Hematopoietic multipotent progenitor cell treated with erythropoietin and hydrocortisone succinate and interleukin-3 and kit ligand, for 8 days (in vitro differentiated cells): ENCODE results near the gene NPW.

ENCODE experiments used
- DNase-seq: peaks from one replicate; pipeline ENCODE4 v3.0.0-alpha.2; 2015

Gene NPW

DNA sequence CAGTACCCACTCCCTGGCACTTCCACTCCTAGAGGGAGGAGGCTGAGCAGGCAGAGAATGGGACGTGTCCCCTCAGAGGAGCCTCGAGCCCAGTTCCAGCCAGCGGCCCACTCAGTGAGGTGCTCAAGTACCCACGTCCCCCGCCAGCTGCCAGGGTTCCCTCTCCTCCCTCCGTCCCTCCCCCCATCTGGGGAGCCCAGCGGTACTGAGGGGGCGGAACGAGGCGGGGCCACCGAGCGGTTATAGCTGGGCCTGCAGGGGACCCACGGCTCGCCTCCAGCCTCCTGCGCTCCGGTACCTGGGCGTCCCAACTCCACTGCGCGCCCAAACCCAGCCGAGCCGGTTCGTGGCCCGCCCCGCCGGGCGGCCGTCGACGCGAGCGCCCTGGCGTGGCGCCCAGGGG is at the start of gene NPW:
Gene NPW, plus strand, starts transcription at position 268 of the 403 bp plus-strand sequence.
- no peak for DNase-seq

DNA sequence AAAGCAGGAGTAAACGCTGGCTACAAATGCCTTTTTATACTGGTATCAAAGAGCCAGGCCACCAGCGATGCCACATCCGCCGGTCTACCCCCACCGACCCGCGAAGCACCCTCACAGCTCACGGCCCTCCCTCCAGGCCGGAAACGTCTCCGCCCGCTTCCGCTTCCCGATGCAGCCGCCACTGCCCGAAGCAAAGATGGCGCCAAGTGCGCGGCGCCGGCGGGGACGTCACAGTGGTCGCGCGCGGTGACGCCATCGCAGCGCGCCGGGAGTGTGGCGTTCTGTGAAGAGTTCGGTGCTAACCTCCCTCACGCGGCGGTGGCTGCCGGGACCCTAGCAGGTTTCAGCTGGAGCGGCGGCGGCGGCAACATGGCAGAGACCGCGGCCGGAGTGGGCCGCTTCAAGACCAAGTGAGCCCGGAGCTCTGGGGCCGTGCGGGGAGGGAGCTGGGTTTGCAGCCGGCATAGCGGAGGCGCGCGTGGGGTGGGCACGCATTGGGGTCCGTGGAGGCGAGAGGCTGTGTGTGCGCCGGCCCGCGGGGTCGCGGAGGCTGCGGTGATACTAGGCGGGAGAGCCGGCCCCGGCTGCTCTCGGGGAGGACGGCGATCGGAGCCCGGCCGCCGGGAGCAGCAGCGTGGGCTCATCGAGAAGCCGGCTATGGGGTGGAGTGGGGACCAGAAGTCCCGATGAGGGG is 47.6 kb upstream of the NPW start, which contains the start of gene TBL3:
Gene TBL3, plus strand, starts transcription at position 258 of the 694 bp plus-strand sequence. Its CDS starts 112 bp downstream, at position 370.
- peak; percentile 93 for DNase-seq

DNA sequence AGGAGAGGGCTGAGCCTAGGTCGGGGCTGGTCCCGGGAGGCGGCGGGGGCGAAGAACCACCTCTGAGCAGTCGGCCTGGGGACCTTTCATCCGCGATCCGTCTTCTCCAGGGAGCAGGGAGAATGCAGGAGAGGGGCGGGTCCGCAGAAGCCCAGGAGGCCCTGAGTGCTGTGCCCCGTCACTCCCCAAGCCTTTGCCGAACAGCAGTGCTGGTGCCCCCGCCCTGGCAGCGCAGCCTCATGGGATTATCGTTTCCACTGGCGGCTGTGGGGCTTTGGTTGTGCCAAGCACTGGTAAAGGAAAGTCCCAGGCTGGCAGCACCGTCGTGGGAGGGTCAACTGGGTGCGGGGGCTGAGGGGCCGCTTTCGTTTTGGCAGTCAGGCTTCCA is 47.1 kb upstream of the NPW start:
- peak; percentile 56 for DNase-seq

DNA sequence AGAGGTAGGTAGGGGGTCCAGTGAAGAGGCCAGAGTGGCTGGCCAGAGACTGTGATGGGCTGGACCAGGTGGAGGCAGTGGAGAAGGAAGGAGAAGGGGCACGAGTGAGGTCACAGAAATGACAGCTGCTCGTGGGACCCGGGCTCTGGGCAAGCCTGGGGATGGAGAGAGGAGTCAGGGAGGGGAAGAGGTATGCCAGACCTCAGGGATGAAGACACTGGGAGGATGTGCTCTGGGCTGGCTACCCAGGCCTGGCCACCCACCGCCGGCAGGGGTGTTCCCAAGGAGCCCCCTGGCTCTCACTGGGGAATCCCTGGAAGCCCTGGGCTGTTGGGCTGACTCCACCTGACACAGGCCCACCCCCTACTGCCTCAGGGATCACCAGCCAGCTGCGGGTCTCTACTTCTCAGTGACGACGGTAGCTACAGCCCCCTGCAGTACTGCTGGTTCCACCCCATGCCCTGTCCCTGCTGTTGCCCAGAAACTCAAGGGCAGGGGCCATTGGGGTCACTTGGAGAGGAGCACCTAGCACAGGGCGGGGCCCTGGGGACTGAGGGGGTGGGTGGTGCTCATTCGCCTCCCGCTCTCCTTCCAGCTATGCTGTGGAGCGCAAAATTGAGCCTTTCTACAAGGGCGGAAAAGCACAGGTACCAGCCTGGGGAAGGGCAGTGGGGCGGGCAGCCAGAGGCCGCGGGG is 46.0 kb upstream of the NPW start:
- DNase-seq: no peak

DNA sequence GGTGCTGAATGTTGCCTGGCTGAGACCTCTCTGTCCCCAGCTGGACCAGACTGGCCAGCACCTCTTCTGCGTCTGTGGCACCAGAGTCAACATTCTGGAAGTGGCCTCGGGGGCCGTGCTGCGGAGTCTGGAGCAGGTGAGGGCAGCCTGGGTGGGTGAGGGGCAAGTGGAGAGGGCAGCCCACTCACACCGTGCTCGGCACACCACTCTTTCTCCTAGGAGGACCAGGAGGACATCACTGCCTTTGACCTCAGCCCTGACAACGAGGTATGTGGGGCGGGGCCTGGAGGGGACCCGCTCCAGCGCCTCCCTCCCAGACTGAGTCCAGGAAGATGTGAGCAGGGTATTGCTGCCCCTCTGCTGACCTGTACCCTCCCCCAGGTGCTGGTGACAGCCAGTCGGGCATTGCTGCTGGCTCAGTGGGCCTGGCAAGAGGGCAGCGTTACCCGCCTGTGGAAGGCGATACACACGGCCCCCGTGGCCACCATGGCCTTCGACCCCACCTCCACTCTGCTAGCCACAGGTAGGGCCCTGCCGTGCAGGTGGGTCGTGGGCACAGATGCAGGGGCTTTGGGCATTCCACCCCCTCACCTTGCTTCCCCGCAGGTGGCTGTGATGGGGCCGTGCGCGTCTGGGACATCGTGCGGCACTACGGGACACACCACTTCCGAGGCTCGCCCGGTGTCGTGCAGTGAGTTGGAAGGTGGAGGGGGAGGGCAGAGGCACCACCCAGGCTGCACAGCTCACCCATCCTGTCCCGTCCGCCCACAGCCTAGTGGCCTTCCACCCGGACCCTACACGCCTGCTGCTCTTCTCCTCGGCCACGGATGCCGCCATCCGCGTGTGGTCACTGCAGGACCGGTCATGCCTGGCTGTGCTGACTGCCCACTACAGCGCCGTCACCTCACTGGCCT is 45.2 kb upstream of the NPW start:
- no peak for DNase-seq

DNA sequence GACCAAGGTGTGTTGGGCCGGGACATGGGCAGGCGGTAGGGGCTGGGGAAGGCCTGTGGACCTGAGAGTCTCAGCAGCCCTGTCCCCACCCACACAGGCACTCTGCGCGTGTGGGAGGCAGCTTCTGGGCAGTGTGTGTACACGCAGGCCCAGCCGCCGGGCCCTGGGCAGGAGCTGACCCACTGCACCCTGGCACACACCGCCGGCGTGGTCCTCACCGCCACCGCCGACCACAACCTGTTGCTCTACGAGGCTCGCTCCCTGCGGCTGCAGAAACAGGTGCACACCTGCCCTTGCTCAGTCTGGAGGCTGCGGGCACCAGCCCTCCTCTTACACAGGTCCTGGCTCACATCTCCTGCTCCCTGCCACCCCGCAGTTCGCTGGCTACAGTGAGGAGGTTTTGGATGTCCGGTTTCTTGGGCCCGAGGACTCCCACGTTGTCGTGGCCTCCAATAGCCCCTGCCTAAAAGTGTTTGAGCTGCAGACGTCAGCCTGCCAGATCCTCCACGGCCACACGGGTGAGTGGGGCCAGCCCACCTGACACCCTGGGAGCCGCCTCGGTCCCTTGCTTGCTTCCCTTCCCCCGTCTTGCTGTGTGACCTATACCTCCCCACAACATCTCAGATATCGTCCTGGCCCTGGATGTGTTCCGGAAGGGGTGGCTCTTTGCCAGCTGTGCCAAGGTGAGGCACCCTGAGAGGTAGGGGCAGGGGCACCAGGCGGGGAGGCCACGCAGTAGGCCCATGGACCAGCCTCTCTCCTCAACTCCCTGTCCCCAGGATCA is 44.0 kb upstream of the NPW start:
- no peak for DNase-seq

DNA sequence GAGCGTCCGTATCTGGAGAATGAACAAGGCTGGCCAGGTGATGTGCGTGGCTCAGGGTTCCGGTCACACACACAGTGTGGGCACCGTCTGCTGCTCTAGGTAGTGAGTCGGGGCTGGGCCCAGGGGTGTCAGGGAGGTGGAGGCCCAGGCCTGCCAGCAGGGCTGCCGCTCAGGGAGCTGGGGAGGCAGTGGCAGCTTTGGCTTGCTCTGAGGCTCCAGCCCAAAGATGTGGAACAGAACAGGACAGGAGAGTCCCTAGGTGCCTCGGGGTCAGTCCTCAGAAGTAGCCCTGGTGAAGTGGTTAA is 43.4 kb upstream of the NPW start:
- DNase-seq: no peak

DNA sequence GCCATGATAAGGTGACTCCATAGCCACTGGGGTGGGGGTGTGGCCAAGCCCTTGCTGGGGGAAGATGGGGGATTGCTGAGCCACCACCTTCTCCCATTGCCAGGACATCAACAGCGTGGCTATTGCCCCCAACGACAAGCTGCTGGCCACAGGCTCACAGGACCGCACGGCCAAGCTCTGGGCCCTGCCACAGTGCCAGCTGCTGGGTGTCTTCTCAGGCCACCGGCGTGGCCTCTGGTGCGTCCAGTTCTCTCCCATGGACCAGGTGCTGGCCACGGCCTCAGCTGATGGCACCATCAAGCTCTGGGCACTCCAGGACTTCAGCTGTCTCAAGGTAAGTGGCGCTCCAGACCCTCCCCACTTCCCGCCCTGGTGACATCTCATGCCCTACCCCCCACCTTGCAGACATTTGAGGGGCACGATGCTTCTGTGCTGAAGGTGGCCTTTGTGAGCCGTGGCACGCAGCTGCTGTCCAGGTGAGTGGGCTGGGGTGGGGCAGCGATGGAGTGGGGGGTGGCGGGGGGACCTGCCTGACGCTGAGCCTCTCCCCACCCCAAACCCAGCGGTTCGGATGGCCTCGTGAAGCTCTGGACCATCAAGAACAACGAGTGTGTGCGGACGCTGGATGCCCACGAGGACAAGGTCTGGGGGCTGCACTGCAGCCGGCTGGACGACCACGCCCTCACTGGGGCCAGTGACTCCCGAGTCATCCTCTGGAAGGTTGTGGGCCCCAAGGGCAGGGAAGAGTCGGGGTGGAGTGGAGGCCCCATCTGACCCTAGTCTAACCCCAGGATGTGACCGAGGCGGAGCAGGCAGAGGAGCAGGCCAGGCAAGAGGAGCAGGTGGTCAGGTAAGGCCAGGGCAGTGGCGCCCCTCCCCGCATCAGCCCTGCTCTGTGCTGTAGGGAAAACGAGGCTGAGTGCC is 42.4 kb upstream of the NPW start:
- DNase-seq: no peak

DNA sequence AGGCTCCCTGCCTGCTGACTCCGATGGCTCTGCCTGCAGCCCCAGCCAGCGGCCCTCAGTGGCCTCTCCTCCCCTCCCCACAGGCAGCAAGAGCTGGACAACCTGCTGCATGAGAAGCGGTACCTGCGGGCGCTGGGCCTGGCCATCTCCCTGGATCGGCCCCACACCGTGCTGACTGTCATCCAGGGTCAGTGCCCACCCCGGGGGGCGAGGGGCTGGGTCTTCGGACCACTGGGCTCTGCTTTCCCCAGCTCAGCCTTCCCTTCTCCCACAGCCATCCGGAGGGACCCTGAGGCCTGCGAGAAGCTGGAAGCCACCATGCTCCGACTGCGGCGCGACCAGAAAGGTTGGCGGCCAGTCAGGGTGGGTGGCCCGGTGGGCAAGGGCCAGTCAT is 41.7 kb upstream of the NPW start:
- DNase-seq: no peak

DNA sequence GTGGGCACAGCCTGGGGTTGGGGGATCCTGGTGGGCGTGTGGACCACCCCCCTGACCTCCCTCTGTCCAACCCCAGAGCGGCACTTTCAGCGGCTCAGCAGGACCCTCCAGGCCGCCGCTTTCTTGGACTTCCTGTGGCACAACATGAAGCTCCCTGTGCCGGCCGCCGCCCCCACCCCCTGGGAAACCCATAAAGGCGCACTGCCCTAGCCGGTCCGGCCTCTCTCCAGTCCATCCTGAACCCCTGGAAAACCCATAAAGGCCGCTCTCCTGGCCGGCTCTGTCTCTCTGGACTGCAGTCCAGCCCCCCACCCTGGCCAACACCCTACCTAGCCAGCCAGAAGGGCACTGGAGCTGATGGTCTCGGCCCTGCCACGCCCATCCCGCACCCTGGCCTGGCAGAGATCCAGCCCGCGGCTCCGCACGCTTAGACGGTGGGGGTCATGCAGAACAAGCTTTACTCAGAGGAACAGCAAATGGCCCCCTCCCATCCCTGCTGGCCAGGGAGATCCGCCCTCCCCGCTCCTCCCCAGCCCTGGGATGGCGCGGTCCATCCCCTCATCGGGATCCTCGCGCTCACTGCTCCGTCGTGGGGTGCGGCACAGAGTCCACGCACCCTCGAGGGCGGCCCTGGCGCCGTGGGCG is 41.0 kb upstream of the NPW start:
- DNase-seq: no peak

DNA sequence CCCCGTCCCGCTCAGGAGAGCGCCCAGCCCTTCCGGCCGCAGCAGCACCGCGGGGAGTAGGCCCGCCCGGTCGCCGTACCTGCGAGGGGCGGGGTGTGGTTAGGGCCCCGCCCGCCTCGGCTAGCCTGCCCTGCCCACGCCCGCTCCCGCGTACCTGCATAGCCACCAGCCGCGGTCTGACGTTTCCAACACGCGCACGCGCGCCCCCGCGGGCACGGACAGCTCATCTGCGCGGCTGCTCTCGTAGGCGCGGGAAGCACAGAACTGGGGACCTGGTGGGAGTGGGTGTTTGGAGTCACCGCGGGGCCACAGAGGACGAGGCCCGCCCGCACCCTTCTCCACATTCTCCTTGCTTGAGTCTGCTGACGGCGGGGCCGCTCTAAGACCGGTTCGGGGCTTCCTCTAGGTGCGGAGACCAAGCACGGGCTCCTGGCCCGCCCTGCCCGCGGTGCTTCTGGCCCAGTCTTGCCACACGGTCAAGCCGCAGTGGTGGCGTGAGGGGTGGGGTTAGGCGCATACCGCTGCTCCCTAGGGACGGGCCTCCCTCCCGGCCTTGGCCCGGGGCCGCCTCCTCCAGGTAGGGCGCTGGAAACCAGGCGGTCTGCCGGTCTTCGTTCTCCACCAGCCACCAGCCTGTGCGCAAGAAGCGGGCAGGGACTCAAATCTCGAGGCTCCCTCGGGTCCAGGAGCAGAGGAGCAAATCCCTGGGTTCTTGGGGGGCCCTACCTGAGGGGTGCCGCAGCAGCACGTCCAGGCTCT is 40.1 kb upstream of the NPW start:
- no peak for DNase-seq

DNA sequence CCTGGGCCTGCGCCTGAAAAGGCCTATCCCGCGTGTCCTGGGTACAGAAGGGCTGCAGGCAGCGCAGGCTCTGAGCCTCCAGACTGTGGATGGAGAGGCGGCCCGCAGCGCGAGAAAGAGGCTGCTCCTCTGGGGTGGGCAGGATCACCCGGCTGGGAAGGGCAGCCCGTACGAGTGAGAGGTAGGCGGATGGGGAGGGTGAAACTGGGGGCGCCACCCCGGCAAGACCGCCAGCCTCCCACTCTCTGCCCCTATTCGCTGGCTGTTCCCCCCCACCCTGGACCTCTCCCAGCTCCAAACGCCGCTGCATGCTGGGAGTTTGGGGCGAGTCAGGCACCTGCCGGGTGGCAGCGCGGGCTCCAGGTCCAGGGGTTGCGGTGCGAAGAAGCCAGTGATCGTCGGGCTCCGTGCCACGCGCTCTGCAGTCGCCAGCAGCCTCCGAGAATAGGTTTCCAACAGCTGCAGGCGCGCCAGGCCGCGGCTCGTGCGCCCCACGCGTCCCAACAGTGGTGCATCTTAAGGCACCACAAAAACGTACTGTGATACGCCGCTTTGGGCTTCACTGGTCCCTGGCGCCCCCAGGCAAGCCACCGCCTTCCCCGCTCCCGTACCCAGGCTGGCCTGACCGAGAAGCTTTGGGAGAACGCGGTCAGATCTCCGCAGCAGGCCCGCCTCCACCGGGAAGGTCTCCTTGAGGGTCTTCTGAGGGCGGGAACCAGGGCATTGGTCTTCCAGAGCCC is 39.4 kb upstream of the NPW start:
- DNase-seq: peak; percentile 16

DNA sequence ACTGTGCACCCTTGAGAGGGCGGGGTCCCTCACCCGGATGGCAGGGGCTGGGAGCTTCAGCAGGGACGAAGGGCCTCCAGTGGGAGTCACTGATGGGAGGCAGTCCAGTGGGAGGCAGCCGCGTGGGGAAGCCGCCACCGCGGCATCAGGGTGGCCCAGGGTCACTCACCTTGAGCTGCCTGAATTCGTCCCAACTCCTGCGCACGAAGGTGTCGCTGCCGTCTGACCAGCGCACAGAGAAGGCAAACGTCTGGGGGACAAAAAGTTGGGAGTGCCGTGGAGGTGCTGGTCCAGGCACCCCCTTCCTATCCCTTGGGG is 38.9 kb upstream of the NPW start:
- no peak for DNase-seq

DNA sequence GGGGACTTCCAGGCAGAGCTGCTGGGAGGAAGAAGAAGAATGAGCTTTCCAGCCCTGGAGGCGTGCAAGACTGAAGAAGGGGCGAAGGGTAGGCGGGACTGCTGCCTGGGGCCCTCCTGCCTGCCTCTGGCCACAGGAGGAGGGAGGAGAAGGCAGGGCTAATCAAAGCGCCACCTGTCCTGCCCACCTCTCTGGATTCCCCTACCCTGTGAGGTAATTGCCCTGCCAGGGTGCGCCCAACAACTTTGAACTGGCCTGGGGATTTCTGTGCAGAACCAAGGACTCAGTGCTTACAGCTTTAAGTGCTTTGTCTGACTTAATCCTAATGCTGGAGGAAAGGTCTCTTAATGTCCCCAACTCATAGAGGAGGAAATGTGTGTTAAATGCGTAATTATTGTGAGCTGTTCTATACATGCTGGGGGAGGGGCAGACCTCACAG is 38.2 kb upstream of the NPW start, which contains the start of gene NOXO1:
Gene NOXO1, minus strand, starts transcription at position 72 of the 439 bp plus-strand sequence. CDS start 290 bp downstream, outside the sequence.
- peak; percentile 10 for DNase-seq

DNA sequence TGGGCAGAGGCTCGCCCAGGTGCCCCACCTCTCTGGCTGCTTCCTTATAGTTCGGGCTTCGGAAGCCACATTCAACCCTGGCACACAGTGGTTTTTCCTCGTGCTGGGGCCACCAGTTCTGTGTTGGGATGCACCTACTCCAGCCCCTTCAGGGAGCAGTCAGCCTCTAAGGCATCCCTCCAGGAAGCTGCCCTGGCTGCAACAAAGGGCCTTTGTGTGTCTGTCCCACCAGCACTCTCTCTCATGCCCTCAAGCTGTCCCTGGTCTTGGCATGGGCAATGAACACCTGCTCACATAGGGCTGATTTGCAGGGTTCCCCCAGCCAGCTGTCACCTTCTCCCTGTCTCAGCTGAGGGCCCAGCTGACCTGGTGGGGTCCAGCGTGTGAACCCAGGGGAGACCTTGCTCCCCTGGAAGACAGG is 37.6 kb upstream of the NPW start:
- DNase-seq: no peak

DNA sequence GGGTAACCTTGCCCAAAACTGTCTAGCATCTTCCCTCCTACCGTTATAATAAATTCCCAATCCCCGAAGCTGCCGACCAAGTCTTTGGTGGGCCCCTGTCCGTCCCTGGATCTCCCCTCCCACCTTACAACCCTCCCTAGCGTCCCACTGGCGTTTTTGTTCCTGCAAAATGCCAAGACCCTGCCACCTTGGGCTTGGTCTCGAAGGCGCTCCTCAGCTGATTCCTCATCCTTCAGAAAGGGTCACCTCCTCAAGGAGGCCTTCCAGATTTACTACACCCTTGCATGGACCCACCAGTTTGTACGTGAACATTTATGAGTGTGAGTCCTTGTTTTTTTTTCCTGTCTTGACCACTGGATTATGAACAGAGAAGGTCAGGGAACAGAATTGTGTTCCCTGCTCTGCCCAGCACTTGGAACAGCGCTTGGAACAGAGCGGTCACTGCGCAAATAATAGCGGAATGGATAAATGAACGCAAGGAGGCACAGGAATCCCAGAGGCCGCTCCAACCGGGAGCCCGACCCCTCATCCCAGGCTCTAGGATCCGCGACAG is 36.5 kb upstream of the NPW start:
- DNase-seq: no peak

DNA sequence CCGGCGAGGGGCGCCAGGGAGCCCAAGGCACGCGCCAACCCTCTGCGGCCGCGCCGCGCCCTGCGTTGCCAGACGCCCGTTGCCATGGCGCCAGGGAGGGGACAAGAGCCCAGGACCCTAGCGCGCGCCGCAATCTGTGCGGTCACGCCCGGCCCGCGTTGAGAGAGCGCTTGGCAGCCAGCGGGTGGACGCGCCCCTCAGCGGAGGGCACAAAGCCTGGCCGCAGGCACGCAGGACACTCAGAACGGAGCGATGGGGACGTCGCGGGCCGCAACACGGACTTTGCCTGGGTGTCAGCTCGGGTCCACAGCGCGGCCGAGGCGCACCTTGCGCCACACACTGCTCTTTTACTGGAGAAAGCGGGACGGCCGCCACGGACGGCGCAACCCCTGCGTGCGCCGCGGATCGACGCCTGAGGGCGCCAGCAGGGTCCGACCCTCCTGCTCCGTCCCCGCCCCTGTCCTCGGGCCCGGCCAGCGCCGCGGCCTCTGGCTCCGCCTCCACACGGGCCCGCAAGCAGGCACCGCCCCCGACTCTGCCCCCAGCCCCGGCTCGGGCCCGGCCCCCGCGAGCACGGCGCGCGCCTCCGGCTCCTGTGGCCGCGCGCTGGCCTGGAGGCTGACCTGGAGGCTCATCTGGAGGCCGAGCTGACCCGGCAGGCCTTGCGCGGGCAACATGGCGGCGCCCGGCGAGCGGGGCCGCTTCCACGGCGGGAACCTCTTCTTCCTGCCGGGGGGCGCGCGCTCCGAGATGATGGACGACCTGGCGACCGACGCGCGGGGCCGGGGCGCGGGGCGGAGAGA is 35.8 kb upstream of the NPW start, which contains the start of gene GFER:
Gene GFER, plus strand, starts transcription at position 650 of the 803 bp plus-strand sequence. Its CDS starts 26 bp downstream, at position 676.
- peak; percentile 82 for DNase-seq
